NCI-H2081 (cell line): ENCODE data around the gene COMTD1.

Experiments used
- DNase-seq, 2 experiments: peaks; one replicate each; lab custom pipeline; 2025; lab: John Stamatoyannopoulos, UW

Gene COMTD1

DNA sequence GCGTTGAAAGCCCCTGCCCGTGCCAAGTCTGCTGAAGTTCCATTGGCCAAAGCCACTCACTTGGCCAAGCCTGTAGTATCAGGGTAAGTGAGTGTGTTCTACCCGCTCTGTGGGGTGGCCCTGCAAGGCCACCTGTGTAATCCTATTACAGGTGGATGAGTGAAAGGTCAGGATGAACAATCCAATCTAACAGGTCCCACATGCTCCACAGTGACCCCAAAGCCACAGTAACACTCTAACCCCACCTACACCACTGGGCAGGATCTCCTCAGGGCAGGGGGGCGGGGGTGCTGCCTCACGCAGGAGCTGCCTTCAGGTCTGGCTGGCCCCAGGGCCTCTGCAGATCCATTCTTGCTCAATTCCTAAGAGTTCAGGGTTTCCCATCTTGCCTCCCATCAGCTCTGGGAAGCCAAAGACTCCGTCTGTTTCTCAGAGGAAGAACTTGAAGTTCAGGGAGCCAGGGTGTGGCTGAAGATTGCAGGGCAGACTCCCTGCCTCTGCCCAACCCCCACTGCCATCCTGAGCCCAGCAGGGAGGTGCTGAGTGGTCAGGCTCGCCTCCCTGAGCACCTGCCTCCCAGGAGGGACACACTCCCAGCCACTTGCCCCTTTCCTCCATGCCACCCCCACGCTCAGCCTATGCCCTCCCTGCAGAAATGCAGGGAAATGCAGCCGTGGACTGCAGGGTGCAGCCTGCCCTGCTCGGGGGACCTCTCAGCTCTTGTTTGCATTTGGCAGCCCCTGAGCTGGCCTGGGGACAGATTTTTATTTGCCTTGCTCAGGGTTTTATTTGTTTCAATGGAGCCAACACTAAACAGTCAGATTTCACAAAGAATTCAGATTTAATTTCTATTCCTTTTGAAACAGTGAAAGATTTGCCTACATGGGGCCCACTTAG, 9.8 kb upstream of the COMTD1 start:
- no peak for DNase-seq

DNA sequence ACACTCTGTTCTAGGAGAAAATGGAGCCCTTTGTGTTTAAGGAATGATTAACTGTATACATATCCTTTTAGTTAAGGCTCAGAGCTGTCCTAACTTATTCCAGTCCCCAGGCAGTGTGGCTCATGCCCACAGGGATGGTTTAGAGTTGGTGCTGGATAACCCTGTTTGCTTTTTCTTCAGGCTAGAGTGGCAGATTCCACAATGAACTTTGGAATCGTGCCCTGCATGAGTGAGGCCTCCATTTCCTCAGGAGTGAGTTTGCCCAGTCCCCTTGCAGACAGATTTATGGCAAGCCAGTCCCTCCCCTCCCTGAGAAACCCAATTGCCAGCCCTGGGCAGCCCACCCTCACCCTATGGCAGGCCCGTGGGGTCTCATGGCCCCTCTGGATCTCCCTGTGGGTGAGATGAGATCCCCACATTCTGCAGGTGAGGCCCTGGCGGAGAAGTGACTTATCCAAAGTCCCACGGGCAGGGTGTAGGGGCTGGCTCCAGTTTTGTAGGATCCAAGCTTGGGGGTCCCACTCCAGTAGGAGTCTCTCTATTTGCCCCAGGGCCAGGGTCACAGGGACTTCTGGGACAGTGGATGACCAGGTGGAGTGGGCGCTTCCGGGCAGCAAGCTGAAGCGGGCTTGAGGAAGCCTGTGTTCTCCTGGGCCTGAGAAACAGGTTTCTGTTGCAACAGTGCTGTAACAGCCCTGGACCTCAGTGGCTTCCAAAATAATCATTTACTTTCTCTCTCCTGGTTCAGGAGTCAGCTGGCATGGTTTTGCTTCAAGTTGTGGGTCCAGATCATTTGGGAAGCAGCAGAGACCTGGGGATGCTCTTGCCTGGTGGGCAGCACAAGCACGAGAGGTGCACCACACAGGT, 9.0 kb upstream of the COMTD1 start:
- DNase-seq = no peak

DNA sequence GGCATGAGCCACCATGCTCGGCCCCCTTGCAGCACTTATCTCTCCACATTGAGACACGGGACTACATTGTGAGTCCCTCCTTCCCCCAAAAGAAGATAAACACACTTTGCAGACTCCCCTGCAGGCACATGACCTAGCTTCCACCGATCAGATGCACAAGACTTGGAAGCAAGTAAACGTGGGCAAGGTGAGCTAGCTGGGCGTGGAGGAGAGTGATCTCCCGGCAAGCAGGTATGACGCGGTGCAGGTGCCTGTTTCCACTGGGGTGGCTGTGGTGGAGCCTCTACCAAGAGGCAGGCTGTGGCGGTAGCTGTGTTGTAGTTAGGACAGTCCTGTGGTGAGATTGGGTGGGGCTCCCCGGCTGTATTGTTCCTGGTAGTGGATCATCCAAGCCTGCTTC, 7.7 kb upstream of the COMTD1 start:
- DNase-seq = no peak

DNA sequence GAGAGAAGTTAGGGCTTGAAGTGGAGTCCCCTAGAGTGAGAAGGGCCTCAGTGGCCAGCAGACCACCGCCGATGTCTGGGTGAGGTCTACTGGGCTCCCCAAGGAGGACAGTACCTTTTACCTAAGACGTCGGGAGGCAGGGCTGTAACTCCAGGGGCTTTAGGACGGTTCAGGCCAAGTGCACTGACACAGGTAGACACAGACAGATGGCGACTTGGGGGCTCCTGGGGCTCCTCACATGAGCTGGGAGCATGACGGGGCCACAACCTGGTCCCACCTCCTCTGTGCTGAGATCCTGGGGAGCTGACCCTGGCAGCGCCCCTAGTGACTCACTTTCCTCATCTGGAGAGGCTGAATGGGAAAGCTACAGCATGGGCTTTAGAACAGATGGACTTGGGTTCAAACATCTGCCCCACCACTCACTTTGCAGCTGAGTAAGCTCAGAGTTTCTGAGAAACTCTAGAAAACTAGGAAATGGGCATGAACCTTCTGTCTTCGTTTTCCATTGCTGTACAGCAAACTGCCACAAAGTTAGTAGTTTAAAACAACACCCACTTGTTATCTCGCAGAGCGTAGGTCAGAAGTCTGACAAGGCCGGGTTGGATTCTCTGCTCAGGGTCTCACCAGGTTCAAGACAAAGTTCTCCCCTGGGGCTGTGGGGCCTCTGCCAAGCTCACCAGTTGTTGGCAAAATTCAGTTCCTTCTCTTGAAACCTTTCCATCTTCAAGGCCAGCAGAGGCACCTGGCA, 4.7 kb upstream of the COMTD1 start:
- no peak for DNase-seq

DNA sequence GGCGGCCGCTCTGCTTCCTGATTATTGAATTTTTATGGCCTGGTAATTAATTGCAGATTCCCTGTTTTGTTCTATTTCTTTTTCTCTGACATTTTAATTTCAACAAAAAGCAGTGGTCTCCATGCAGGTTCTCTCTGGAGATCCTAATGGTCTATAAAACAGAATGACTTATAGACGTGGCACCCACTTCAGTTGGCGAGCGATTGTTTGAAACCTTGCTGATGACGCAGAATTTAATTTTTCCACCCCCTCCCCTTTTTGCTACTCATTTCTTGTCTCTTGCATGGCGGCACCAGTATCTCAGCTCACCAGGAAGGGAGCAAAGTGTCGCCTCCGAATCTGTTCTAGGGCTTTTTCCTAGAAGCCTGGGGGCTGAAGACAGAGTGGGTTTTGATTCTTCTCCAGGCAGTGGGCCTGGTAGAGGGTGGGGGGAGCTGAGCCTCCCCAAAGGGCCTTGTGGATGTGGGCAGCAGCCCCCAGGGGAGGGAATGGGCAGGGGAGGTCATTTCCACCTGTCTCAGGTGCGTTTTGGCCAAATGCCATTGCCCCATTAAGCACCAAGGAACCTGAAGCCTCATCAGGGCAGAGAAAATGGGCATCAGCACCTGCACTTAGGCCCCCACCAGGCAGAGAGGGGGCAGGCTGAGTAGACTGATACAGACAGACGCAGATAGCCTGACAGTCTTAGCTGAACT, 3.5 kb upstream of the COMTD1 start:
- no peak for DNase-seq

DNA sequence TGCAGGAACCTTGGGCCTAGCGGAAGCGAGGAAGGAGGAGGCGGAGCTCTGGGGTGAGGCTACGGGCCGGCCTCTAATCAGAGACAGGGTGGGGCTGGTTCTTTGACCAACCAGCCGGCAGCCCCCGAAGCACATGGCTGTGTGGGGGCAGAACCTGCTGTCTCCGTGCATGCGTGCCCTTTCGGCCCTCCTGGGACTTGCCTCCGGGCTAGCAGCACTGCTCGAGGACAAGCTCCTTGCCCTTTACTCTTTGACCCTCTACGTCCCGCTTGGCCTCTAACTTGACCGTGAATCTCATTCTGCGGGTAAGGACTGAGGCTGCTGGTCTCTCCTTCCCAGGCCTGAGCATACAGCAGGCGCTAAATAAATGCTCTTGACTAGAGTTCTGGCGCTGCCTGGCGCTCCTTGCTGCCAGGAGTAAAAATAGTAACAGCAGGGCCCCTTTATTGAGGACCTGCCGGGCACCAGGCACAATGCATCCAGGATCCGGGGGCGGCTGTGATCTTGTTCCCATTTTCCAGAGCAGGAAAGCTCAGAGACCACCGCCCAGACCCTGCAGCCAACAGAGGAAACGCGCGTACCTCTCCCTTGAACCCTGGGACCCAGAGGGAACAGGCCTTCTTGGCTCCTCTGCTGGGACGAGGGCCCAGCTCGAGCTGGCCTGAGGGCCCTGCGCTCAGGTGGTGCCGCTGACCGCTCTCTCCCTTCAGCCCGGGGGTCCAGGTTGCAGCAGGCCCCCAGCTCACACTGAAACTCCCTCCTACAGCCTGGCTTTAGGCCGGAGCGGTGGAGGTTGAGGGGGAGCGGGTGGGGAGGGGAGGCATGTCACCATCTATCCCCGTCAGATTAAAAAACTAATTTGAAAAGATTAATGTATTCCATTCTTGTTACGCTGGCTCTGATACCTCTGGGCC, 2.7 kb upstream of the COMTD1 start:
- no peak for DNase-seq

DNA sequence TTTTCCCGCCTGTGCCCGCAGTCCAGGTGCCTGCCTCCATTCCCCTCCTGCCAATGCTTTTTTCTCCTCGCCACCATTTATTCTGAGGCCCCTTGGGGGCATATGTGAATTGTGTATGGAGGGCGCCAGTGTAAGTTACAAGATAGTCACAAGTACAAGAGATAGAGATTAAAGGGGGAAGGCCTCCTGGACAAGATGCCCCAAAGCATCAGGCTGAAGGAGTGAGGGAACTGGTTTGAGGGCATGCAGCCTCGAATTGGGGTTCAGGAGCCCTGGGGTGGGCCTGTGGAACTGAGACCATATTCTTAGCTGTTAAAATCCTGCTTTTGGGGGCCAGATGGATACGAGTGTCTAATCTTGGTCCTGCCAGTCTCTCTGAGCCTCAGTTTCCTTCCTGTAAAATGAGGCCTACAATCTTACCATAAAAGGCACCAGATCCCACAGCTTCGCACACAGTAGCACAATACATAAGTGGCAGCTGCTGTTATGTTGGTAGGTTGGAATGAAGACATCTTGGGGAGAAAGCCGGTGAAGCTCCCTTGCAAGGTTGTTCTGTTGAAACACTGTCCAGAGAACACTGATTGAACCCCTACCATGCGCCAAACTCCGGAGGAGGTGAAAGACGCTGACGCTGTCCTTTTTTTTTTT, 545 bp upstream of the COMTD1 start:
- no peak for DNase-seq

DNA sequence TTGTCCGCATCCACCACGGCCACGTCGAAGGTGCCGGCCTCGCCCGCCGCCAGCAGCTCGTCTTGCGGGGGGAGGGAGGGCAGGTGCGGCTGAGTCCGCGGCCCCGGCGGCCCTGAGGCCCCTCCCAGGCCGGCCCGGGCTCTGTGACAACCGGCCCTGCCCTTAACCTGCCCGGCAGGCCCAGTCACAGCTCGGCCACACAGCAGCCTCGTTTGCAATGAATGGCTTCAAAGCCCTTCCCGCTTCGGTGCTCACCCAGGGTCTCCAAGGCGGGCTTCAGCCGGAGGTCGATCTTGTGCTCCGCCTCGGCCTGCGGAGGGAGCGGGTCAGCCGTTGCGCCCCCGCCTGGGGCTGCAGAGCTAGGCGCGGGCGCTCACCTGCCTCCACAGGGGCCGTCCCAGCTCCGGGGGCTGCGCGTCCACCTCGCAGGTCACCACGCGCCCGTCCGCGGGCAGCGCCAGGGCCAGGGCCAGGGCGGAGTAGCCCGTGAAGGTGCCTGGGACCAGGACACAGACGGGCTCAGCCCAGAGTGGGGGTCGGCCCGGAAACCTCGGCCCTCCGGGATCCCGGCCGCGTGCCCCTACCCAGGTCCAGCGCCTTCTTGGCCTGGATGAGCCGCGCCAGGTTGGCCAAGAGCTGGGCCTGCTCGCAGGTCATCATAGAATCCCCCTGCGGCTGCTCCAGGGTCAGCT, 928 bp downstream of the COMTD1 start:
- DNase-seq = no peak

DNA sequence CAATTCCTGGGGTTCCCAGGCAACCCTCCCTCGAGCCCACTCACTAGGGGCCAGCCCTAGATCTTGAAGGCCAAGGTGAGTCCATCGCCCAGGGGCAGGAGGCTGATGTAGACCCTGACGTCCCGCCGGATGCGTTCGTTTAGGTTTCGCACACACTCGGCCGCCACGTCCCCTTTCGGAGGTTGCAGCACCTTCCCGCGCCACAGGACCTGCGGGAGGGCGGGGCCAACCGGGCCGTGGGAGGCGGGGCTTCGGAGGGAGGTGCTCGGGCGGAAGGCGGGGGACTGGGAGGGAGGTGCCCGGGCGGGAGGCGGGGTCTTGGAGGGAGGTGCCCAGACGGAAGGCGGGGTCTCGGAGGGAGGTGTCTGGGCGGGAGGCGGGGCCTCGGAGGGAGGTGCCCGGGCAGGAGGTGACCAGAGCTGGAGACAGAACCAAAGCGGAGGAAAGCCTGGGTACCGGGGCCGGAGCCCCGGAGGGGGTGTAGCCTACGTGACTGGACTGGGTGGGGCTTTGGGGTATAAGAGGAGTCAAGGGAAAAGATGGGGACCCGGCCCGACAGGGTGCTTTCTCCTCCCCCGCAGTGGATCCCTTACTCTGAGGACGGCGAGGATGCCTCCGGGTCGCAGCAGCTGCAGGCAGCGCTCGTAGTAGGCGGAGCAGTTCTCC, 1.6 kb downstream of the COMTD1 start:
- DNase-seq = peak; percentile 78 to 89

DNA sequence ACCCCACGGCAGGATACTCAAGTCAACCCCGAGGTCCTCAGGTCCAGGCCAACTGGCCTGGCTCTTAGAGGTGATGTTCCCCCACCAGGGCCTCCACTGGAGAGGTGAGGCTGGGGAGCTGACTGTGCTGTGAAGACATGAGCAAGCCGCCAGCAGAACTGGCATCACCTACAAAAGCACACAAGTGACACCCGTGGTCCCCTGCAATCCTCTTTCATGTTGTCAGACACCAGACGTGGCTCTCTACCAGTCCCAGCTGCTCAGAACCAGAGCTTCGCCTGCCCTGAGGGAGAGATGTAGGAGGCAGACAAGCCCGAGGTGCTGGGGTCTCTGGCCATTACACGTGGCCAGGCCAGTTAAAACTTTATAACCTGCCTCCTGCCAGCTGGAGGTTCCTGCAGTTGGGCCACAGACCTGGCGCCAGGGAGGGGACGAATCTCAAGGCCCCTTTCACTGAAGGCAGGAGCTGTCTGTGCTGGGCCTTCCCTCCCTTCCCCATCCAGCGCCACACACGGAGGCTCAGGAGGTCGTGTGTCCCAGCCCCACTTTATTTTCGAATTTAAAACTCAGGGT, 2.2 kb downstream of the COMTD1 start:
- no peak for DNase-seq

DNA sequence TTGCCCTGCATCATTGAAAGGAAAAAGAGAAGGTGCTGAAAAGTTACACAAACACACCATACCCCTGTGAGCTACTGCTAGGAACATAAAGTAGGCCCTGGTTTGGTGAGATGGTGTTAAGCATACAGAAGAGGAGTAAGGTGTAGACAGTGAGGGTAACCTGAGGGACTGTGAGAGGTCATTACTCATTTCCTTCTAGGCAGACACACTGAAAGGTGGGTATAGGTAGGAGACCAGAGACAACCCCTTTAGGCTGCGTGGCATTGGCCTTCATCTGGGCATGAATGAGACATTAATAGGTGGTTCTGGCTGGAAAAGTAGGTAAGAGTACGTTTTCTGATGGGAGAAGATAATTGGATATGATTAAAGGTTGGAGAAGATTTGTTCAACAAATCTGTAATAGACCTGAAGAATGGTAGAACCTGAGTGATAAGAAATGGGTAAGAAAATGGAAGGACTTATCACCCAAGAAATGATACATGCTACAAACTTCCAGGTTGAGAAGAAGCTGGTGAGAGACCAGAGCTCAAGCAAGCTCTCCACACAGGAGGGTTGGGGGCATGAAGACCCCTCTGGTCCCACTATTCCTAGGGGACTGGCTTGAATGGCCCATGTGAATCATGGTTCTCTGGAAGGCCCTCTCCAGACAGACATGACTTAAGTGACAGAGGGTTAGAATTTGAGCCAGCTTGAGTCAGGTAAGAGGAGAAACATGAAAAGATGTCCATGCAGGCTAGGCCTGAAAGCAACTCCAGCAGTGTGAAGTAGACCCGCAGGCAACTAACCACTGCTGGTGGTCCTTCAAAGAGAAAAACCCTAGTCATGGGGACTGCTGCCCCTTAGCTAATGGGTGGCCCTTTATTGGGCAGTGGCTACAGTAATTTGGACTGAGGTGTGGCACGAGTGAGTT, 3.8 kb downstream of the COMTD1 start:
- DNase-seq = no peak

DNA sequence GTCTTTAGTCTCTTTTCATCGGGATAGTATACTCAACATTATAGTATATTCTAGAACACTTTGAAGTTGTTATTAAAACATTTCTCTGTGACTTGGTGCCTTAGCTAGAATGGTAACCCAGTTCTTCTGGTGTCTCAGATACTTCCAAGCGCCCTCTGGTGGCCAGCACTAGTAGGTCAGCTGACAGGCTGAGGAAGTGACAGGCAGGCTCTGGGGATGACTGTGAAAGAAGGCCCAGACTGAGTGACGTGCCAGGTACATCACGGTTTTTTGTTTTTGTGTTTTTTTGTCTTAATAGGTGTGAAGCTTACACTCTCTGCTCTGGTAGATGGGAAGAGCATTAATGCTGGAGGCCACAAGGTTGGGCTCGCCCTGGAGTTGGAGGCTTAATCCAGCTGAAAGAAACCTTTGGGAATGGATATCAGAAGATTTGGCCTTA, 5.1 kb downstream of the COMTD1 start:
- DNase-seq = peak; percentile 66 to 71

DNA sequence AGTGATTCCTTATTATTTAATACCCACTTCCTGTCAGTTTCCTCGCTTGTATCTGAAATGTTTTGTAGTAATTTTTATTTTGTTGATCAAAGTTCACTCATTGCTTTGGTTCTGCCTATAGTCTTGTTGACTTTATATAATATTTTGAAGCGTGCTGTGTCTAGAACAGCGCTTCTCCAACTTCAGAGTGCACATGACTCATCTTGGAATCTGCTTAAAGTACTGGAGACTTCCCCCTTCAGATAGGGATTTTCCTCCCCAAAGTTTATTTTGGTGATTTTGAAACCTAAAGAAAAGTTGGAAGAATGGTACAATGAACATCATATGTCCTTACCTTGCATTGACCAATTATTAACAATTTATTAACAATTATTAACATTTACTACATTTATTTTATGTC, 5.8 kb downstream of the COMTD1 start:
- no peak for DNase-seq

DNA sequence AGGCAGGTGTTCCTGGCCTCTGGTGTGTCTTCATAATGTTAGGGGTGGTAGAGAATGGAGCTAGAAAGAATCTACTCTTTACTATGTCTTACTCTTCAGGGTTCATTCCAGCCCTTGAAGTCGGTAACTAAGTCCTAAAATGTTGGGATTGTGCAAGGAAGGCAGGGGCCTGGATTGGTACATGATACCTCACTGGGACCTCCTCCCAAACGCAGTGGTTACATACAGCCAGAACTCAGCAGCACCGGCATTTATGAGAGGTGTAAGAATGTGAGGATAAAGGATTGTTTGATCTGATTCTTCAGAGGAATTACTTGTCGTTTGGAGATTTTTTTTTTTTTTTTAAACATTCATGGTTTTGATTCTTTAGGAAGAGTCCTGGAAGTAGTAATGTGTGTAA, 6.9 kb downstream of the COMTD1 start:
- DNase-seq = no peak

DNA sequence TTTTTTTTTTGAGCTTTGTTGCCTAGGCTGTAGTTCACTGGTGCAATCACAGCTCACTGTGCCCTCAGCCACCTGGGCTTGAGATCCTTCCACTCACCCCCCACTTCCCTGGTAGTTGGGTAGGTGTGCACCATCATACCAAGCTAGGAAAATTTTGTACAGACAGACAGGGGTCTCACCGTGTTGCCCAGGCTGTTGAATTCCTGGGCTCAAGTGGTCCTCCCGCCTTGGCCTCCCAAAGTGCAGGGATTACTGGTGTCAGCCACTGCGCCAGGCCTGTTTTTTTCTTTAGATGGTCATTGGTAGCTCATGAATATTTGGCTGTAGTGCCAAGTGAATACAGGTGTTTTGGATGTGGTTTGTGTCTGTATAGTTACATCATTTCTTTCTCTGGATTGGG, 7.5 kb downstream of the COMTD1 start:
- DNase-seq = no peak

DNA sequence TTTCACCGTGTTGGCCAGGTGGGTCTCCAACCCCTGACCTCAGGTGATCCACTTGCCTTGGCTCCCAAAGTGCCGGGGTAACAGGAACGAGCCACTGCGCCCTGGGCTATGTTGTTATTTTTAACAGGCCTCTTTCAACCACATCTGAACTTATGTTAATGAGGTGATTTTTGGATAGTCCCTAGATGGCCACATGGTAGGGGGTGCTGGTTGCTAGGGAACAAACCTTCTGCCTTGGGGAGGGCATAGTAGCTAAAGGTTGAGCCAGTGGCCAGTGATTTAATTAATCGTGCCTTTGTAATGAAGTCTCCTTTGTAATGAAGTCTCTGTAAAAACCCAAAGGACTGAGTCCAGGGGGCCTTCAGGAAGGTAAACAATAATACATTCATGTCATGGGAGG, 9.1 kb downstream of the COMTD1 start:
- no peak for DNase-seq

DNA sequence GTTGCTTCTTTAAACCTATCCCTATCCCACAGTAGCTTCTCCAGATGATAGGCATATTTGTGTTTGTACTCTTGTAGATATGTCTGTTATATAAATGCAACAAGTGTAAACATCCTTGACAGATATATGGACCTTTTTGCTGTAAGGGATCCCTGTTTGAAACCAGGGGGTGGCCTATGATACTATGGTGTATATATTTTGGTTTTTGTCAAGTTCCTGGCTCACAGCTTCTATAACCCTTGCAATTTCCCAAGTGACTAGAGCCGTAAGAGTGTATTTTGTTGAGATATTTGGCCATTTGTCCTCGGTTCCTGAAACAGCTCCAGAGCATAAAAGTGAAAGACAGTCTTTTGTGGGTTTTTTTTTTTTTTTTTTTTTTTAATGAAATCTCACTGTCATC, 9.7 kb downstream of the COMTD1 start:
- no peak for DNase-seq

DNA sequence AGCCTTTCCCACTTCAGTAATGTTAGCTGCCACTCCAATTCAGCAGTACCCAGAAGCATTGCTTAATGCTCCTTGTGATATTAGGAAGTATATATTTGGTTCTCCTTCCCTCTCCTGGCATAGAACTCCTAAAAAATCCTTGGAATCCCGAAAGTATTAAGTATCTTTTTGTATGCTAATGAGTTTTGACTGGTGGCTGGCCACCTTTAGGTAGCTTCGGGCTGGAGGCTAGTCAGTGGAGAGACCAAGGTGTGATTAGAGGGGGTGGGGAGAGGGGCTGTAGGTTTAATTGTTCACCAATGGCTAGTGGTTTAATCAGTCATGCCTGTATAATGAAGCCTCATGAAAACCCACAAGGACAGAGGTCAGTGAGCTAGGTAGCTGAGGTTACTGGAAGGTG, 12.2 kb downstream of the COMTD1 start:
- no peak for DNase-seq
